Duodenal mucosa (tissue), 2 donors: ENCODE data around the gene TBC1D10A.

Experiments used
- H3K27ac ChIP-seq: one replicate; pipeline ENCODE4 v1.7.0; 2013; ENCODE audit warnings: low read depth, low read length
- H3K27me3 ChIP-seq, 2 donors: one replicate each; pipeline ENCODE4 v1.7.0; 2013; ENCODE audit warnings: low read length in 2 of 2, control low read depth in 1 of 2; ENCODE audit not compliant: insufficient read depth in 2 of 2, control insufficient read depth in 1 of 2
- H3K36me3 ChIP-seq, 2 donors: one replicate each; pipeline ENCODE4 v1.7.0; 2013; ENCODE audit warnings: low read length in 2 of 2, control low read depth in 1 of 2; ENCODE audit not compliant: insufficient read depth in 2 of 2, control insufficient read depth in 1 of 2
- H3K4me1 ChIP-seq, 2 donors: one replicate each; pipeline ENCODE4 v1.7.0; 2013; ENCODE audit warnings: low read length in 2 of 2, control low read depth in 1 of 2; ENCODE audit not compliant: insufficient read depth in 2 of 2, control insufficient read depth in 1 of 2
- H3K4me3 ChIP-seq, 2 donors: one replicate each; pipeline ENCODE4 v1.7.0; 2013; ENCODE audit warnings: low read length in 2 of 2, low read depth in 1 of 2
- H3K9ac ChIP-seq, 2 donors: one replicate each; pipeline ENCODE4 v1.7.0; 2013; ENCODE audit warnings: low read length in 2 of 2, low read depth in 1 of 2
- H3K9me3 ChIP-seq, 2 donors: one replicate each; pipeline ENCODE4 v1.7.0; 2013; ENCODE audit warnings: low read length in 2 of 2, control low read depth in 1 of 2; ENCODE audit not compliant: control insufficient read depth in 1 of 2

TBC1D10A gene

GRCh38 chr22:30362651-30363281, 36.0 kb upstream of the TBC1D10A start:
- H3K27ac ChIP-seq, result no peak overlapping the region
- no peaks in the 10 kb centered on the region for H3K9me3 ChIP-seq
- no peak overlapping the region for H3K9ac ChIP-seq
- no peaks in the 10 kb centered on the region for H3K27me3 ChIP-seq
- no peak overlapping the region for H3K4me3 ChIP-seq
- H3K4me1 ChIP-seq, result no peaks in the 10 kb centered on the region
- peaks cover 0 to 4% of the 10 kb centered on the region in 2 donors for H3K36me3 ChIP-seq

- no peak overlapping the region for H3K9ac ChIP-seq
- peaks cover 0 to 4% of the 10 kb centered on the region in 2 donors for H3K36me3 ChIP-seq
- no peaks in the 10 kb centered on the region for H3K27me3 ChIP-seq
- no peaks in the 10 kb centered on the region for H3K9me3 ChIP-seq
- no peak overlapping the region for H3K4me3 ChIP-seq
- H3K27ac ChIP-seq, result no peak overlapping the region
- peaks cover 2 to 3% of the 10 kb centered on the region in 2 donors for H3K4me1 ChIP-seq
Measured at GRCh38 chr22:30361916-30362650, 35.3 kb upstream of the TBC1D10A start.

GRCh38 chr22:30358541-30358940, 31.8 kb upstream of the TBC1D10A start:
- peaks cover 23 to 29% of the 10 kb centered on the region in 2 donors for H3K4me1 ChIP-seq
- H3K27me3 ChIP-seq, result no peaks in the 10 kb centered on the region
- H3K9ac ChIP-seq, result no peak overlapping the region
- no peak overlapping the region for H3K4me3 ChIP-seq
- H3K36me3 ChIP-seq, result peaks cover 4% of the 10 kb centered on the region in 2 donors
- H3K27ac ChIP-seq, result no peak overlapping the region
- H3K9me3 ChIP-seq, result no peaks in the 10 kb centered on the region

GRCh38 chr22:30357650-30358215, 31.0 kb upstream of the TBC1D10A start:
- Histone ChIP-seq H3K36me3 (peaks cover 5 to 8% of the 10 kb centered on the region in 2 donors), H3K27ac (no peak overlapping the region), H3K9ac (no peak overlapping the region), H3K9me3 (no peaks in the 10 kb centered on the region), H3K4me1 (peaks cover 23 to 29% of the 10 kb centered on the region in 2 donors), H3K27me3 (no peaks in the 10 kb centered on the region), H3K4me3 (no peak overlapping the region)

GRCh38 chr22:30357236-30357570, 30.5 kb upstream of the TBC1D10A start:
- H3K4me1 ChIP-seq, result peaks cover 23 to 29% of the 10 kb centered on the region in 2 donors
- H3K9me3 ChIP-seq, result no peaks in the 10 kb centered on the region
- H3K36me3 ChIP-seq, result peaks cover 10 to 14% of the 10 kb centered on the region in 2 donors
- peak overlapping the region; percentile 70 to 89 for H3K9ac ChIP-seq
- no peak overlapping the region for H3K27ac ChIP-seq
- no peaks in the 10 kb centered on the region for H3K27me3 ChIP-seq
- peak overlapping the region; percentile 95 to 96 for H3K4me3 ChIP-seq

- peak within 1 kb of the TSS; percentile 89 to 96 for H3K9ac ChIP-seq
- peaks cover 13 to 19% of the 10 kb centered on the region in 2 donors for H3K36me3 ChIP-seq
- H3K4me3 ChIP-seq, result peak within 1 kb of the TSS; percentile 95 to 96
- H3K27ac ChIP-seq, result peak within 1 kb of the TSS; percentile 98
- H3K27me3 ChIP-seq, result no peaks in the 10 kb centered on the region
- peaks cover 23 to 29% of the 10 kb centered on the region in 2 donors for H3K4me1 ChIP-seq
- no peaks in the 10 kb centered on the region for H3K9me3 ChIP-seq
Measured at GRCh38 chr22:30356449-30357235, 29.9 kb upstream of the TBC1D10A start, which contains the start of the genes CCDC157 and SF3A1. Gene CCDC157, plus strand, starts transcription at chr22:30357007. Its CDS starts 8,994 bp downstream, at chr22:30366001. Gene SF3A1, minus strand, starts transcription at chr22:30356894. Its CDS starts 102 bp downstream, at chr22:30356792.

- H3K4me3 ChIP-seq, result peak overlapping the region in 1 of 2 donors; percentile 10
- no peaks in the 10 kb centered on the region for H3K27me3 ChIP-seq
Measured at GRCh38 chr22:30354644-30355043, 27.9 kb upstream of the TBC1D10A start.

GRCh38 chr22:30351226-30351625, 24.5 kb upstream of the TBC1D10A start:
- Histone ChIP-seq H3K27ac (no peak overlapping the region), H3K4me1 (peaks cover 20 to 24% of the 10 kb centered on the region in 2 donors), H3K4me3 (no peak overlapping the region), H3K9ac (no peak overlapping the region), H3K36me3 (peaks cover 36 to 64% of the 10 kb centered on the region in 2 donors), H3K9me3 (no peaks in the 10 kb centered on the region), H3K27me3 (no peaks in the 10 kb centered on the region)

More at GRCh38 chr22:30354644-30355043, 27.9 kb upstream of the TBC1D10A start:
- Histone ChIP-seq H3K36me3 (peaks cover 24 to 34% of the 10 kb centered on the region in 2 donors), H3K9me3 (no peaks in the 10 kb centered on the region), H3K4me1 (peaks cover 23 to 29% of the 10 kb centered on the region in 2 donors), H3K27ac (no peak overlapping the region), H3K9ac (no peak overlapping the region)

GRCh38 chr22:30348809-30349208, 22.1 kb upstream of the TBC1D10A start:
- peaks cover 57 to 86% of the 10 kb centered on the region in 2 donors for H3K36me3 ChIP-seq
- no peak overlapping the region for H3K4me3 ChIP-seq
- no peak overlapping the region for H3K27ac ChIP-seq
- no peaks in the 10 kb centered on the region for H3K9me3 ChIP-seq
- H3K4me1 ChIP-seq, result peaks cover 0 to 1% of the 10 kb centered on the region in 2 donors
- no peaks in the 10 kb centered on the region for H3K27me3 ChIP-seq
- H3K9ac ChIP-seq, result no peak overlapping the region
